GM19240 (cell line): ENCODE results near the gene ZNF467.

ENCODE experiments used
- DNase-seq: peaks from one replicate; pipeline ENCODE4 v3.0.0; 2011; ENCODE audit warnings: low spot score; ENCODE audit not compliant: insufficient read length

The ZNF467 gene

DNA sequence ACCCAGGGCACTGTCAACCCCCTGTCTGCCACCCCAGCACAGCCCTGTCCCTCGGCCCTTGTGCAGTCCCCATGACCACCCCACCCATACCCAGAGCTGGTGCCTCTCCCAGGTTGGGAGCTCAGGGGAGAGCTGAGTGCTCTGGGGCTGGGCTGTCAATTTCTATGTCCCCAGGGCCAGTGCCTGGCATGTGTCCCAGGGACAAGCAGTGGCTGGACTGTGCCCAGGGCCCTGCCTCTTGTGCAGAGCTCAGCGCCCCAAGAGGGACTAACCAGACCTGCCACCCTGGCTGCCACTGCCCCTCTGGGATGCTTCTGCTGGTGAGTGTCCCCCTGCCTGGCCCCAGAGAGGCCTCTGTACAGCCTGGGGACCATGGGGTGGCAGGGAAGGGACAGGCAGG is 35.8 kb upstream of the ZNF467 start:
- DNase-seq = no peak

GRCh38 chr7:149808311-149808710 is 34.9 kb upstream of the ZNF467 start:
- no peak for DNase-seq

GRCh38 chr7:149806726-149807125 is 33.3 kb upstream of the ZNF467 start:
- no peak for DNase-seq

GRCh38 chr7:149804106-149804505 is 30.7 kb upstream of the ZNF467 start:
- DNase-seq = no peak

DNA sequence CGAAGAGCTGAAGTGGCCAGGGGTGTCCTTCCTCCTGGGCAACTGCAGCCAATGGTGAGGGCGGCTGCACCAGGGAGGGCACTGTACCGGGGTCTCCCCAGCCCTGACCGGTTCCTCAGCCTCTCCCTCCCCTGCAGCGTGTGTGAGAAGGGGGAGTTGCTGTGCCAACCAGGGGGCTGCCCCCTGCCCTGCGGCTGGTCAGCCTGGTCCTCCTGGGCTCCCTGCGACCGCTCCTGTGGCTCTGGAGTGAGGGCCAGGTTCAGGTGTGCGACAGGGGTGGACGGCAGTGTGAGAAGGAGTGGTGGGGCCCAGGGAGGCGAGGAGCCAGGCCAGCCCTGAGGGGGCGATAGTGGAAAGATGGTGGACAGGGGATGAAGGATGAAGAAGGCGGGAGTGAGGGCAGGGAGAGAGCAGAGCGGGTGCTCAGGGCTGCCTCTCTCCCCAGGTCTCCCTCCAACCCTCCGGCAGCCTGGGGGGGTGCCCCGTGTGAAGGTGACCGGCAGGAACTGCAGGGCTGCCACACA is 30.2 kb upstream of the ZNF467 start:
- no peak for DNase-seq

GRCh38 chr7:149802966-149803365 is 29.6 kb upstream of the ZNF467 start:
- DNase-seq = no peak

- DNase-seq = no peak
Observed at GRCh38 chr7:149801816-149802215, 28.4 kb upstream of the ZNF467 start.

DNA sequence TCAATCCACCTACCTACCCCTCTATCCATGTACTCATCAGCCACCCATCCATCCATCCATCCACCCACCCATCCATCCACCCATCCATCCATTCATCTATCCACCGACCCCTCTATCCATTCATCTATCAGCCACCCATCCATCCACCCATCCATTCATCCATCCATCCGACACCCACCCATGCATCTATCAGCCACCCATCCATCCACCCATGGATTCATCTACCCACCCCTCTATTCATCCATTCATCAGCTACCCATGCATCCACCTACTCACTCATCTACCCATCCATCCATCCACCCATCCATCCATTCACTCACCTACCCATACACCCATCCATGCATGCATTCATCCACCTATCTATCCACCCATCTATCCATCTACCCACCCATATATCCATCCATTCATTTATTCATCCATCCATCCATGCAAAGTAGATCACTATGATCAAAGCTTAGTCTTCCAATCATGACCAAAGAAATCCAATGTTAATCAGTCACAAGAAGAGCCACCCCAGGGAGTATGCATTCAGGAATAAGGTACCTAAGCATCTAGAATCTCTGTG is 27.7 kb upstream of the ZNF467 start:
- no peak for DNase-seq

GRCh38 chr7:149800169-149800555 is 26.8 kb upstream of the ZNF467 start:
- no peak for DNase-seq

DNA sequence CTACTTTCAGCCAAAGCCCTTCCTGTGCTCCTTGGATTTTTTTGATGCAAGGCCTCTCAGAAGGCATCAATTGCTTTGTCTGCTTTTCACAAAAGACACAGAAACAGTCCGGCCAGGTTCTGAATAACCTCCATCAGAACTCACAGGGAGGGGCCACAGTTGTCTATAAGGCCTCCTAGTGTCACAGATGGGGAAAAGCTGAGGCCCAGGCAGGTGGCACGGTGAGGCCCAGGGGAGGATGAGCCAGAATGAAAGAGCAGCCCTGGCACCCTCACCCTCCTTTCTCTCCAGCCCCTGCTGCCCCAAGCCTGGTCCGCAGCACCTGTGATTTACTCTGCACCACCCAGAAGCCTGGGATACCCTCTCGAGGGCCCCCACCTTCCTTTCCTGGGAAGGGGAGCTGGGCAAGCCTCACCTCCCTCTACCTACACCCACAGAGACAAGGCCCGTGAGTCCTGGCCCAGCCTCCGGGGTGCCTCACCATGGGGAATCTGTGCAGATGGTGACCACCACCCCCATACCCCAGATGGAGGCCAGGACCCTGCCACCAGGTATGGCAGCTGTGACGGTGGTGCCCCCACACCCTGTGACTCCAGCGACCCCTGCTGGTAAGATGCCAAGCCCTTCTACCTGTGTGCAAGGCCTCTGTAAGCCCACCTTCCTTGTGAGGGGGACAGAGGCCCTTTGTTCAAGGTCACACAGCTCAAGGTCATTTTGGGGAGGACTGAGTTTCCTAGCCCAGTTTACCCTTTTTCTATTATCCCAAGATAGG is 26.2 kb upstream of the ZNF467 start:
- DNase-seq = peak; percentile 72

- DNase-seq = no peak
Observed at GRCh38 chr7:149797771-149798170, 24.4 kb upstream of the ZNF467 start.

- no peak for DNase-seq
Observed at GRCh38 chr7:149796287-149796860, 23.0 kb upstream of the ZNF467 start.

- DNase-seq = no peak
Observed at GRCh38 chr7:149795126-149795525, 21.7 kb upstream of the ZNF467 start.

DNA sequence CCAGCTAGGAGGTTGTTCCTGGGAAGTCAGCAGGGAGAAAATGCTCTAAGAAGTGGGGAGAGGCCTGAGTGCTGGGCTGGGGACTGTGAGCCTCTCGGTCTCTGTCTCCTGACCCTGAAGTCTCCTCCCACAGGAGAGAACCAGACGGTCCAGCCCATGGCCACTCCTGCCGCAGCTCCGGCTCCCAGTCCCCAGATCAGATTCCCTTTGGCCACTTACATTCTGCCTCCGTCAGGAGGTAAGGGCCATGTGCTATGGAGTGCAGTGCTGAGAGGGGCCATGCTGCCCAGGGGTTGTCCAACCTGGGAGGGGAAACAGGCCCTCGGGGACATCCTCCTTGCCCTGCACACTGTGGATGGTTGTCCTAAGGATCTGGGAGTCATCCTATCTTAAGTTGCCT is 21.3 kb upstream of the ZNF467 start:
- DNase-seq = no peak

GRCh38 chr7:149793261-149793660 is 19.9 kb upstream of the ZNF467 start:
- no peak for DNase-seq

GRCh38 chr7:149792220-149792595 is 18.8 kb upstream of the ZNF467 start:
- DNase-seq = no peak

- DNase-seq = no peak
Observed at GRCh38 chr7:149791411-149792219, 18.2 kb upstream of the ZNF467 start.

DNA sequence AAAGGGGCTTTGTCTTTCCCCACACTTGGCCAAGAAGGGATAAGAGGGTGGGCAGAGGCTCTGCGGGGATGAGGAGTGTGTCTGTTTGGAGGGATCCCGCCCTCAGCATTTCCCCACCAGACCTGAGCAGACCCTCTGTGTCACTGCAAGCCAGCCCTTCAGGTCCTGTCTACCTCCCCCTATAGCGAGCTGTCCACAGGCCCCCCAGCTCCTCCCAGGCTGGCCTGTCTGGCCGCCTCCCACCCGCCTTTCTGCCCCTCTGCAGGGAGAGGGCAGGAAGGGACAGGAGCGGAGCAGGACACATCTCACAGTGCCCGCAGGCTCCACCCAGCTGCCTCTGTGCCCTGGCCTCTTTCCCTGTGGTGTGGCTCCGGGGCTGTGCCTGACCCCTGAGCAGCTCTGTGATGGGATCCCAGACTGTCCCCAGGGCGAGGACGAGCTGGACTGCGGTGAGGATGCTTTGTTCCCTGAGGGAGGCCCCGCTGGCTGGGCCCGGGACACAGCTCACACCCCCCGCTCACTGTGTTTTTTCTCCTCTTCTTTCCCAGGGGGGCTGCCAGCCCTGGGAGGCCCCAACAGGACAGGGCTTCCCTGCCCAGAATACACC is 17.5 kb upstream of the ZNF467 start:
- DNase-seq = no peak

- DNase-seq = no peak
Observed at GRCh38 chr7:149790146-149790548, 16.8 kb upstream of the ZNF467 start.

- DNase-seq = no peak
Observed at GRCh38 chr7:149789101-149789500, 15.7 kb upstream of the ZNF467 start.

GRCh38 chr7:149788300-149788851 is 15.0 kb upstream of the ZNF467 start:
- DNase-seq = no peak
